H1 (cell line): ENCODE data around the gene CORO1C.

ENCODE experiments used
- MAFK ChIP-seq: IDR thresholded peaks from 2 replicates; pipeline ENCODE4 v1.6.1; 2012; ENCODE audit warnings: low read depth, mild to moderate bottlenecking, improper control_type of control experiment, low read length
- POLR2AphosphoS5 ChIP-seq: IDR thresholded peaks from 2 replicates; pipeline ENCODE4 v1.6.1; 2011; ENCODE audit warnings: low read depth, low read length
- TF ChIP-seq, protein P1 (sequence below), 3 experiments: IDR thresholded peaks; 1 replicate in 2 of 3; 2 replicates in 1 of 3; pipeline versions ENCODE4 v1.5.1 to v1.6.1; 2011; ENCODE audit warnings: low read length in 3 of 3, mild to moderate bottlenecking in 3 of 3, inconsistent platforms in 2 of 3, low read depth in 1 of 3, moderate library complexity in 1 of 3; ENCODE audit not compliant: insufficient read depth in 1 of 3; ENCODE audit errors: control extremely low read depth in 1 of 3

DNA sequence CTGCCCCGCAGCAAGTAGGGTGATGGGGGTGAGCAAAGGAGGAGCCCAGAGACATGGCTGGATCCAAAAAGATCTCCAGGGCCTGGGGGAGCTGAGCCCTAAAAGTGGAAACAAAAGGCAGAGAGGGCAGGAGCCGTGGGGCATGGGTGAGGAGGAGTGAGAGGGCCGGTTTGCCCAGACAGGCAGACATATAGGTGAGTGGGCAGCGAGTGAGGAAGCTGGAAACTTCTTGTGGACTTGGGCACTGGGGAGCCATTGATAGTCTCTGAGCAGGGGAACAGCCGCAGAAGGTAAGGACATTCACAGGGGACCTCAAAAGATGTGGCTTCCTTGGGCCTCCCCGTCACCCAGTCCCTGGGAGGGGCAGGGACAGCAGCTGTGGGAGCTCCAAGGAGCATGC lies 116.7 kb downstream of the CORO1C start:
- TF ChIP-seq, protein P1, sequence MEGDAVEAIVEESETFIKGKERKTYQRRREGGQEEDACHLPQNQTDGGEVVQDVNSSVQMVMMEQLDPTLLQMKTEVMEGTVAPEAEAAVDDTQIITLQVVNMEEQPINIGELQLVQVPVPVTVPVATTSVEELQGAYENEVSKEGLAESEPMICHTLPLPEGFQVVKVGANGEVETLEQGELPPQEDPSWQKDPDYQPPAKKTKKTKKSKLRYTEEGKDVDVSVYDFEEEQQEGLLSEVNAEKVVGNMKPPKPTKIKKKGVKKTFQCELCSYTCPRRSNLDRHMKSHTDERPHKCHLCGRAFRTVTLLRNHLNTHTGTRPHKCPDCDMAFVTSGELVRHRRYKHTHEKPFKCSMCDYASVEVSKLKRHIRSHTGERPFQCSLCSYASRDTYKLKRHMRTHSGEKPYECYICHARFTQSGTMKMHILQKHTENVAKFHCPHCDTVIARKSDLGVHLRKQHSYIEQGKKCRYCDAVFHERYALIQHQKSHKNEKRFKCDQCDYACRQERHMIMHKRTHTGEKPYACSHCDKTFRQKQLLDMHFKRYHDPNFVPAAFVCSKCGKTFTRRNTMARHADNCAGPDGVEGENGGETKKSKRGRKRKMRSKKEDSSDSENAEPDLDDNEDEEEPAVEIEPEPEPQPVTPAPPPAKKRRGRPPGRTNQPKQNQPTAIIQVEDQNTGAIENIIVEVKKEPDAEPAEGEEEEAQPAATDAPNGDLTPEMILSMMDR (IDR thresholded peaks at IDR 0.05; ENCODE audit: control extremely low read depth in 1 of 3, insufficient read depth in 1 of 3, low read depth in 1 of 3, low read length in 3 of 3) = no peak
- TF ChIP-seq MAFK = no peak
- TF ChIP-seq POLR2AphosphoS5 = no peak
